Stimulated activated CD8-positive, alpha-beta memory T cell treated with anti-CD3 and anti-CD28 coated beads, Interleukin-15, amount 100 ng/mL, for 24 hours (primary cell): Measurements from ENCODE around the gene SLC2A9.

Experiments
- DNase-seq: peaks from one replicate; pipeline ENCODE4 v3.0.0-alpha.2; 2020; ENCODE audit warnings: low read depth

The SLC2A9 gene

DNA sequence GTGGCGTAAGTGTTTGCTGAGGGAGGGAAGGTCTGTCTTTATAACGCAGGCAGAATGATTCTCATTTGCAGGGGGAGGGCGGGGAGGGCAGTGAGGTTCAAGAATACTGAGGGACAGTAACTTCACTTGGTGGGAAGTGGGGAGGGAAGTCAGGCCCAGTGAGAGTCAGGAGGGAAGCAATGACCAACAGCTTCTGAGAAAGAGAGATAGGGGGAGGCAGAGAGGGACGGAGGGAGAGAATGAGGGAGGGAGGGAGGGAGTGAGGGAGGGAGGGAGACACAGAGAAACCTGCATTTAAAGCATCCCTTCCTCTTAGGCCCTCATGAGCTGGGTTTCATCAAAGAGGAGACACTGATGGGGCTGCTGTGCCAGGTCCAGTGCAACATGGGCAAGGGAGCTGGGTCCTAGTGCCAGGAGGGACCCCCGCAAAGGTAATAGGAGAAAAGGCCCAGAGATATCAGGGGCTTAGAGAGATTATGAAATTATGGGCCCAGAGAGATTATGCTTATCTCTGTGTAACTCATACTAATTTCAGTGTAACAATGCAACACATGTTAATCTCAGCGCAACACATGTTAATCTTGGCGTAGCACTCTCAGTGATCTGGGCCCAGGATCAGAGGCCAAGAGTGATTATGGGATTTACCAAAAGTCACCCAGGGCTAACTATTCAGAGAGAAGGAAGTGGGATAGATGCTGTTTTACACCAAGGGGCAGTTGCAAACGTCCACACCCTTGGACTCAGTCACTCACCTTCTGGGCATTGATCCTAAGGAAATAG, 127.8 kb downstream of the SLC2A9 start:
- no peak for DNase-seq

DNA sequence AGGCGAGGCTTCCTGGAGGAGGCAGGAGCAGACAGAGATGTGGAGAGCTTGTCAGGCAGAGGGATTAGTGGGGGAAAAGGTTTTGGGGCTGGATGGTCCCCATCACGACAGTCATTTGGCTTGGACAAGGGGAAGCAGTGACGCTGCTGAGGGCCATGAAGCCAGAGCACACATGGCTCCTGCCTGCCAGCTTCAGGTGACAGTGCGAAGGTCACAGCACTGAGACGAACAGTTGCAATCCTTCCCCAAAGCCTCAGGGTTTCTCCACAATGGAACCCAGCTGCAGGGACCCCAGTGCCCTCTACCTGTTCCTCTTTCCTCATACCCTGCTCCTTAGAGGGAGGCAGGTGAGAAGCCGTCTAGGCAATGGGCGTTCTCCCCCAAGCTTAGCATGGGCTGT, 129.6 kb downstream of the SLC2A9 start:
- DNase-seq: no peak

- no peak for DNase-seq
Observed at GRCh38 chr4:9891056-9891455, 130.2 kb downstream of the SLC2A9 start.

DNA sequence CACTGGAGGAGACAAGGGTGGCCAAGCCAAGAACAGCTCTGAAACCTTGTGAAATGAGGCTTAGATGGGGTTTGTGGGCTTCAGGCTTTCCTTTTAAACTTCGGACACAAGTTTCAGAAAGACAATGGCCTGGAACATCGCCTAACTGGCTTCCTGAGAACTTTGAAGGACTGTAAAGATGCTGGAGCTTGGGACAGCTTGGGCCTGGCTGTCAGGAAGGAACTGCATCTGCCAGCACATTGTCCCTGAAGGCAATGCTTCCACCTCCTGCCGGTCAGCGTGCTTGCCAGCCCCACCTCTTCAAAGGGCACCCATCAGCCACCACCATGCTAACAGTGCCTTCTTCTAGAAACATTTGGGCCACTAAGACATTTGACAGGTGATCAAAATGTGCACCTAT, 132.0 kb downstream of the SLC2A9 start:
- DNase-seq: no peak

DNA sequence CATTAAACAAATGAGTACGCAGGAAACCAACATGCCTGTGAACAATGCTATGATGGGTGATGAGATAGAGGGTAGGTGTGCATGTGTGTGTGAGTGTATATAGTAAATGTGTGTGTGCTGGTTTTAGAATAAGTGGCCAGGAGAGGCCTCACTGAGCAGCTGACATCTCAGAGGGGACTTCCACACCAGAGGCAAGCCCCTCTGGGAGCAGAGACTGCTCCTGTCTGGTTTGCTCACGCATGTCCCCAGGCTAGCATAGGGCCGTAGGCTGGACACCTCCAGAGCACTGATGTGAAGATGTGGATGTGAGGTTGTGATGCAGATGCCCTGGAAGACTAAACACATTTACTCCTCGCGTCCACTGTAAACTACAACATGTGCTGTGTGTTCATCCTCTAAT, 135.3 kb downstream of the SLC2A9 start:
- no peak for DNase-seq

GRCh38 chr4:9880406-9881197, 140.7 kb downstream of the SLC2A9 start:
- DNase-seq: no peak

DNA sequence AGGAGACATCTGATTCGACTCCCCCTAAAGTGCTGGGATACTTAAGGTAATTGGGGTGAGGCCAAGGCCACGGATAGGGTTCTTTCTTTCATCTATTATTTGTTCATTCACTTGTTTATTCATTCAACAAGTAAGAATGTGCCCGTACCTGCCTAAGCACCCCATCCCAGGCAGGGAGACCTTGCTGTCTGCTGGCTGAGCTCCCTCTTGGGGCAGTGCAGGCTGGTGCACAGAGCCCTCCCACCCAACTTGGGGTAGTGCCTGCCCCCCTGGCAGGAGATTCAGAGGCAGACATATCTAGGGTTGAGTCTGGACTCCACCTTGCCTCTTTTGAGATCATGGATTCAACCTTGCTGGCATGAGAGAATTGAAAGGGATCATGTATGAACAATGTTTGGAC, 144.2 kb downstream of the SLC2A9 start:
- DNase-seq: no peak

- no peak for DNase-seq
Observed at GRCh38 chr4:9875516-9875915, 145.8 kb downstream of the SLC2A9 start.

DNA sequence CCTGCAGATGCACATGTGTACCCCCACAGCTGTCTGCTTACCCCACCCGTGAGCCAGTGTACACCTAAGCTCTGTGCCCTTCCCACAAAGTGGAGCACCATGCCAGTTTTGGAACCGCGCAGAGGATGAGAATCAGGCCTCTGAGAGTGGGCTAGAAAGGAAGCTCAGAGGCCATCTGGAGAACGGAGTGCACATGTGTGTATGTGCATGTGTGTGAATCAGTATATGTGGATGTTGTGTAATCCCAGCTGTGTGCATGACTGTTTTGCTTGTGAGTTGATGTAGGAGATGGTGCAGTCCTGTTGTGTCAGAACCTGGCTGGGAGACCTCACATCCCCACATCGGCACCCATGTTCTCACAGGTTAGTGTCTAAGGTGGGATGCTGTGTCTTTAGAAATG, 146.9 kb downstream of the SLC2A9 start:
- DNase-seq: no peak

DNA sequence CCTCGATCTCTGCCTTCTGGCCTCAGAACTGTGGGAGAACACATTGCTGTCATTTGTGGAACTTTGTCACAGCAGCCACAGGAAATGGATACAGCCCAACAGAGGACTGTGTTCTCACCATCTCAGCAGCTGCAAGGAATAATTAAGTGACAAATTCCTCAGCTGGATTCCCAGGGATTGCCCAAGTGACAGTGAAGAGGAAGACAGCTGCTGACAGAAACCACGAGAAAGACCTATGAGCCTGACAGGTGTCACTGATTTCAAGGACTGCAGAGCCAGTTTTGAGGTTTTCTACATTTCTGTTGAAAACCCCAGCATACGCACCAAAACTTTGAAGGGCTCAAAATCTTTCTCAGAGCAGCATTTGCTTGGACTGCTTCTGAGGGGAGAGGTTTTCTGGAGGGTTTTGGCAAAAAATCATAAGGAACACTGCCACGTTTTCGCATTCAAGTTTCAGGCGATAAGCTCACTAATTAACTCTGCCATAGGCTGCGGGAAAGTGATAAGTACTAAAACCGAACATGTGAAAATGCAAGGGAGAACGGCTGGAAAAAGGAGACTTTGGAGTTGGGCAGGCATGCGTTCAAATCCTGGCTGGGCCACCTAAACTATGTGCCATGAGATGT, 151.0 kb downstream of the SLC2A9 start:
- DNase-seq: no peak

- no peak for DNase-seq
Observed at GRCh38 chr4:9867751-9868425, 153.4 kb downstream of the SLC2A9 start.

- DNase-seq: no peak
Observed at GRCh38 chr4:9866931-9867330, 154.4 kb downstream of the SLC2A9 start.

- no peak for DNase-seq
Observed at GRCh38 chr4:9861561-9861960, 159.7 kb downstream of the SLC2A9 start.

DNA sequence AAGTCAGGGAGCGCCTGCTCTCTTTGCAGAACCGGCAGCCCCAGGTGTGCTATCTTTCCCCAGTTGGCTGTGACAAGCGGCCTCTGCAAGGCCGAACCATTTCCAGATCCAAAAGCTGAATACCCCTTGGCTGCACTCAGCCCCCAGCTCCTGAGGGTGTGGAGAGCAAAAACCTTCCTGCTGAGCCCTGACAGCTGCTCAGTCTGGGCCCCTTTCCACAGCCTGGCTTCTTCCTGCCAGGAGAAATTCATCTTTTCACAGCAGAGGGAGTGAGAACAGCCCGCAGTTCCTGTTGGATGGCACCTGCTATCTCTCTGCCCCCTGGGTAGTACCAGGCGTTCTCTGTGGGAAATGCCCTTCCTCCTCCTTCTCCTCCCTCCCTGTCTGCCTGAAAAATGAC, 161.5 kb downstream of the SLC2A9 start:
- no peak for DNase-seq

DNA sequence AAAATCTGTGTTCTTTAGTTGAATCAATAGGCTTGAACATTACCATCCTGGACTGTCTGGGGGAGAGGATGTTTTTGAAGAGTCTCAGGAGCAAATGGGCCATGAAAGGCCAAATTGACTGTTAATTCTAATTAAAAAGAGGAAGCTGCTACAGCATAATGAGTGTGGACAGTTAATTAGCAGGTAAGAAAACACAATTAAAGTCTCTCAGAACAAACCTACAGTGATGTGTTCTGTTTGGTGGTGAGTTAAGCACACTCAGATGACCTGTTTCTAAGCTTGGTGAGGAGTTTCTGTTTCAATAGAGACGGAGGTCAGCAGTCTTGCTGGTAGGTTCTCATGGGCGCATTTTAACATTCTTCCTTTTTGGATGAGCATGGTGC, 171.8 kb downstream of the SLC2A9 start:
- no peak for DNase-seq

DNA sequence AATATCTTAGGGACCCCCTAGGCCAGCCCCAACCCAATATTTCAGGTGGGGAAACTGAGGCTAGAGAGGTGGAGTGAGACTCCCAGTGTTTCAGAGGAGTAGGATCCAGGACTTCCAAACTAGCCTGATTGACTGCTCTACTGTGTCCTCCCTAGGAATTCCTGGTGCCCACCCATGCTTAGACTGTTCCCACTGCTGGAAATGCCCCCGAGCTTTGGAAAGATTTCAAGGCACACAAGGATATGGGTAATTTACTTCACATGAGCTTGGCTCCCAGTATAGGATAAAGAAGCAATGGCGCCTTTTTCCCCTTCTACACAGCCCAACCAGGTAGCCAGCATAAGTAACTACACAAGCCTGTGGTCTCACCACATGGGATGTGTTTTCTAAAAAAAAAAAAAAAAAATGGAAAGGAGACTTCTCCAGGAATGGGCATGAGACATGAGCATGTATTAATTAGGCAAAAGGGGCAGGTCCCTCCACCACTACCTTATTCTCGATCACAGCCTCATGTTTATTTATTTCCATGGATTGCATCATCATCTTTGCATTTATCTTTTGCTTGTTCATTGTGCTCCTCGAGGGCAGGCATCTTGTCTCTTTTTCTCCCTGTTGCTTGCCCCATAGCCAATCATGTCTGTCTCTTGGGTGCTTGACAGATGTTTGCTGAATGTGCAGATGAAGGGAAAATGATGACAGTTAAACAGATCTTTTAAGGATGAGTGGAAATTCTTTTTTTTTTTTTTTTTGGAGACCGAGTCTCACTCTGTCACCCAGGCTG, 173.1 kb downstream of the SLC2A9 start:
- DNase-seq: no peak

- DNase-seq: no peak
Observed at GRCh38 chr4:9845791-9846493, 175.4 kb downstream of the SLC2A9 start.

DNA sequence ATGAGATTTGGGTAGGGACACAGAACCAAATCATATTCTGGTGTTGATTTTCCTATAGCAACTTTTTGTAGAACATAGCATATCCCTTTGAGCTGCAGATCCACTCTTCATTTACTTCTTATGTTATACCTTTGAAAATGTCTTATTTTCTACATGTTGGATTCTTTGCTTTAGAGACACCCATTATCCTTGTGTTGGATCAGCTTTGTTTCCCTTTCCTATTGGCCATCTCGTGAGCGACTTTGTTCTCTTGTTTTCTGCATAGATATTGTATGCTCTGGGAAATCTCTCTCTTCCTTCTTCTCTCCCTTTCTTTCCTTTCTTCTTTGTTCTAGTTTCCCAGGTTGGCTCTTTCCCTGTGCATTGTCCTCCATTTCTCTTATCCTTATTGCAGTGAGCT, 180.2 kb downstream of the SLC2A9 start:
- no peak for DNase-seq

- no peak for DNase-seq
Observed at GRCh38 chr4:9835430-9835829, 185.9 kb downstream of the SLC2A9 start.

DNA sequence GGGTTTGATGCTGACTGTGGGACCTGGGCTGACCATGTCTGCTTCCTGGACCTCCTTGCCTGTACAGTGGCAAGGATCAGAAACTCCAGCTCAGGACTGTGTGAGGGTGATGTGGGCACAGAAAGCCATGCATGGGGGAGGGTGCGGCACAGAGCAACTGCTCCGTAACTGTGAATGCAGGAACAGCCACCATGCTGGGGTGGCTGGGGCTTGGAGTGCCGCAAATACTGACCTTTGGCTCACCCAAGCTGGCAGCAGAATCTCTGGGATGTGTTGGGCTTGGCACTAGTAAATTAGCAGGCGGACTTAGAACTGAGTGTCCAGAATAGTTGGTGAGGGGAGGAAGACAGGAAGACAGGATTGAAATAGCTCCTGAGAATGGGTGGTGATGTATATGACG, 187.9 kb downstream of the SLC2A9 start:
- DNase-seq: no peak

DNA sequence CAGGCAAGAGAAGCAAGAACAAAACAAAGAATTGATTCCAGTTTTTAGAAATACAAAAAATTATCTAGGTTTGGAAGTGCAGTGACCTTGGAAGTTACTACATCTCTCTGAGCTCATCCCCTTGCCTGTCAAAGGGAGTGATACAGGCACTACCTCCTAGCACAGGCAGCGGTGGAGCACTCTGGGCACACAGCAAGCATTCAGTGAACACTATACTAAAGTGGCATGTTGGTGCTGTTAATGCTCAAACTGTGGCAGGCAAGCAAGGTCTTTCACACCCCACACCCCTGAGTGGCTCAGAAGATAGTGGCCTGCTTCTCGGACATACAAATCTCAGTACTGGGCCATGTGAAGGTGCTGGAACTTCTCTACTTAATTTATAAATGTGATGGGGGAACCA, 188.7 kb downstream of the SLC2A9 start:
- no peak for DNase-seq
